OCI-LY3 (cell line): ENCODE data around the gene PCBP3.

Experiments
- CTCF ChIP-seq: fragments of 200-600, 300-600 bp; sonication (generic); IDR thresholded peaks from 2 replicates; pipeline ENCODE4 v1.5.1; 2014; ENCODE audit warnings: antibody characterized with exemption, low read length, low read depth
- EZH2phosphoT487 ChIP-seq: fragments of 200-600 bp; shearing (Covaris generic); IDR thresholded peaks from 2 replicates; pipeline ENCODE4 v1.6.1; 2018; ENCODE audit warnings: antibody characterized with exemption, mixed run types, low read depth

GRCh38 chr21:45979651-45980050, 336.1 kb downstream of the PCBP3 start:
- no peak for TF ChIP-seq CTCF
- no peak for TF ChIP-seq EZH2phosphoT487
